ENCODE measurements around the gene EME2.
A peak's percentile ranks its signal among the peaks of the same experiment; 100 is the strongest.

Gene EME2

DNA sequence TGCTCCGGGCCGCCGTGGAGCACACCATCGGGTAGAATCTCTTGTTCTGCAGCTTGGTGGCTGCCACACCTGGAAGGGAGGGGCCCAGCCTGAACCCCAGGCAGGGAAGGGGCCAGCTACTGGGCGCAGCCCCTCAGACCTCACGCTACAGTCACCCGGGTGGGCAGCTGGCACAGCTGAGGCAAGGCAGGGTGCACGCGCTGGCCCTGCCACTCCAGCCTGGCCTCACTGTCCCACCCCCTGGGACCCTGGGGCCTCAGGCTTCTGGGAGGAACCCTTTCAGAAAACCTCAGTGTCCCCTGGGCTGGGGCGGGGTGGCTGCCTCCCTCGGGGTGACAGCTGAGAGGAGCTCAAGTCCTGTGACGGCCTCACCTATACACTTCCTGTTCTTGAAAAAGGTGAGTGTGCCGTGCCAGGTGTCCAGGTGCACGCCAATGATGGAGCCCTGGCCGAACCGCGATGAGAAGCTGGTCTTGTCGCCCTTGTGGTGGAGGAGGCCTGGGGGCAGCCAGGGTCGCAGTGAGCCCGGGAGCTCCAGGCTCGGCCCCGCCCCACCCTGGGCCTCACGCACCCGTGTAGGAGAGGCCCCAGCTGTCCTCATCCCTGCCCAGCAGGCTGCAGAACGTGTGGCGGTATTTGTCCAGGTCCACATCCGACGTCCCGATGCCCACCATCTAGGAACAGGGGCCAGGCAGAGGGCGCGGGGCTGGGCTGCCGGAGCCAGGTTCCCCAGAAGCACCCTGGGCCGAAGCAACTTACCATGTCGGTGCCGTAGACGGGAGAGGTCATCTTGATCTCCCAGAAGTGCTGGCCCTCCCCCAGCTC, 5.0 kb downstream of the EME2 start:
- no peak overlapping the region for H3K4me3 ChIP-seq (ENCODE audit: low read depth, low read length)

DNA sequence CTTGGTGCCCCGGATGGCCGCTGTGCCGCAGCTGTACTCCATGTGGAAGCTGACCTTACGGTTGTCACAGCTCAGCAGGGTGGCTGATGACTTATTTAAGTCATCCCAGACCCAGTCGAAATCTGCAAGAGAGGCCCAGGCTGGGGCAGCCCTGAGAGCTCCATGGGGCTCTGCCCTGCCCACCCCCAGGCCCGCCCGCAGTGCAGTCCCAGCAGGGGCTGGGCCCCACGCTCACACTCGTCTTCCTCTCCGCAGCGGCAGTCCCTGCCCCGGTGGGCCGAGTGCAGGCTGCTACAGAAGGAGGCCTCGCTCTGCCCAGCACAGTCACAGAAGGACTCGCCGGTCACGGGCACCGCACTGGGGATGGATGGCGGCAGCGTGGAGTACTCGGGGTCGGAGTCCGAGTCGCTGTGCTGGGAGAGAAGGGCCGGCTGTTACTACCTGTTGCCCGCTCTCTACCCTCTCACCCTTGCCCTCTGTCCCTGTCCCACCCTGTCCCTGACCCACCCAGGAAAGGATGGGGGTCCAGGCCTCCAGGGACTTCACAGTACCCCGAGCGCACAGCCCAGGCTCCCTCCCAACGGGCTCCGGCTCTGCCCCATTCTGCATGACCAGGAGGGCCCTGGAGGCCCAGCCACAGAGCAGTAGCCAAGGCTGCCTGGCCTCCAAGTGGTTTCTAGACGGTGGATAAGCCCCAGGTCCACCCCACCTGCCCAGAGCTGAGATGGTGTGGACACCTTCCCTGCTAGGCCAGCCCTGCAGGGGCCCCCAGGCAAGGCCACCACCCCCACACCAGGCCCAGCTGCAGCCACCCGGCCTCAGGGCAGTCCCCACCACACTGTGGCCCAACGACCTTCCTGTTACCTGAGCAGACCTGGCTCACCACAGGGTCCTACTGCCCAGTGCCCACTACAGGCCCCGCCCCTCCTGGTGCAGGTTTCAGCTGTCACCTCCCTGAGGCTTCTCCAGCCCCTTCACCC, 5.9 kb downstream of the EME2 start:
- H3K4me3 ChIP-seq (ENCODE audit: low read depth, low read length), result no peak overlapping the region

DNA sequence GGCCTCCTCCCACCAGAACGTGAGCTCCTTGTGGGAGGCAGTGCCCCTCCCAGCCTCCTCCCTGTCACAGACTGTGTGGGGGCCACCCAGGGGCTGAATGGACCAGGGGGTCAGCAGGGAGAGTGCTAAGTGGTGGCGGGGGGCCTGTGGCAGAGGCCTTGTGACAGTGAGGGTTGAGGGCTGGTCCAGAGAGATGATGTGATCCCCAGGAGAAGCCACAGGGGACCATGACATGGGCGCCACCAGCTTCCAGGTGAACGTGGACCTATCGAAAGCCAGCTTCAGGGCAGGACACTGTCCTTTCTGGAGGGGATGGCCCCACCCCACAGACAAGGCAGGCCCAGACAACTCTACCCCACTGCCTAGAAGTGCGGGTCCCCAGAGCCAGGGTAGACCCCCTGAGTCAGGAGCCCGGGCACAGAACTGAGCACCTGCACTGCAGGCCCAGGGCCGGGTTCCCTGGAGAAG, 6.7 kb downstream of the EME2 start:
- H3K4me3 ChIP-seq (ENCODE audit: low read depth, low read length), result no peak overlapping the region

DNA sequence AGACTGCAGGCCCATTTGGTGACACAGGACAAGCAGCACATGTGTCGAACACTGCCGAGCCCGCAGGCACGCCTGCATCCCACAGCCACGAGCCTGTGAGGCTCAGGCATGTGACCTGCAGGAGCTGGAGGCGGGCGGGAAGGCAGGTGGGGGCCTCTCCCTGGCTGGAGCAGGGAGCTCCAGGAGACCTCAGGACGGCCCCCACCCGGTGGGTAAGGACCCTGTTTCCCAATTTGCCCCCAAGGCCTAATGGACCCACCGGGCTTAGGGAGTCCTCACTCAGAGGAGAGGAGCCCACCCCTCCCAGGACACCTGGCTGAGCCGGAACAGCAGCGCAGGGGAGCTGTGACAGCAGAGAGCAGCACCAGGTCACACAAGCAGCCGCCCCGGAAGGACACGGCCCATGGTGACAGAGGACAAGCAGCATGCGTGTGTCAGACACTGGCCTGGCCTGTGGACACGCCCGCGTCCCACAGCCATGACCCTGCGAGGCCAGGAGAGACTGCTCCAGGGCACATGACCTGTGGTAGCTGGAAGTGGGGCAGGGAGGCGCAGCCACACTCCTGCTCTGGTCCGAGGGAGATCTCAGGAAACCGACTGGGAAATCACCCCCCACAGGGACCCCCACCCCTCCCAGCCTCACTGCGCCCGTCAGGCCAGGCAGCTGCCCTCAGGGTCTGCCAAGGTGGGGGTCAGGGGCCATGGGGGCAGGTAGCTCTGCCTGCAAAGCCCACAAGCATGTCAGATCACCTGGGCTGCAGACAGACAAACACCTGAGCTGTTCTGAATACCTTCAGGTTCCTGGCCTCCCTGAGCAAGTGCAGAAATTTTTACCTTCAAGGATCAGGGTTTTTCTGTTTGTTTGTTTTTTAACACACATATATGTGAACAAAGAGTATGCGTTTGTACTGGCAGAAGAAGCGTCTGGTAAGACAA, 7.4 kb downstream of the EME2 start:
- no peak overlapping the region for H3K4me3 ChIP-seq (ENCODE audit: low read depth, low read length)

DNA sequence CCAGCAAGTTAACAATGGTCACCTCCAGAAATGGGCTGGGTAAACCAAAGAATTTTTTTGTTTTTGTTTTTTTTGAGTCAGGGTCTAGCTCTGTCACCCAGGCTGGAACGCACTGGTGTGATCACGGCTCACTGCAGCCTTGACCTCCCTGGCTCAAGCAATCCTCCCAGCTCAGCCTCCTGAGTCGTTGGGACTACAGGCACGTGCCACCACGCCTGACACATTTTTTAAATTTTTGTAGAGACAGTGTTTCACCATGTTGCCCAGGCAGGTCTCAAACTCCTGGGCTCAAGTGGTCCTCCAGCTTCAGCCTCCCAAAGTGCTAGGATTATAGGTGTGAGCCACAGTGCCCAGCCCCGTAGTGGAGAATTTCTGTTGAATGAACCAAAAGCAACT, 8.1 kb downstream of the EME2 start:
- no peak overlapping the region for H3K4me3 ChIP-seq (ENCODE audit: low read depth, low read length)

DNA sequence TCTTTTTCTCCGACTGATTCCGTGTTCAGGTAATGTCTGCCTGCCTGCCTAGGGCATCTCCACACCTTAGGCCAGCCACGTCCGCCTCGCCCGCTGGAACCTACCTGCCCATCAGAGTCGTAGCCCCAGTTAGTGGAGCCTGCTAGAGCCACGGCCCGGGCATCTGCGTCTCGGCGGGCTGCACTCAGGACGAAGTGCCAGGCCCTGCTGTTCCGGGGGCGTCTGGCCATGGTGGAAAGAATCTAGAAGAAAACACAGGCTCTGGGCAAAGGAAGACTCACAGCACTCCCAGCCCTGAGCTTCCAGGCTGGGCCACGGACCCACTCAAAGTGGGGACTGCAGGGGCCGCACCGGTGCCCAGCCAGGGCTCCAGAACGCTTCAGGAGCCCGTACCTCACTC, 8.6 kb downstream of the EME2 start:
- peak overlapping the region; percentile 95 for H3K4me3 ChIP-seq (ENCODE audit: low read depth, low read length)

DNA sequence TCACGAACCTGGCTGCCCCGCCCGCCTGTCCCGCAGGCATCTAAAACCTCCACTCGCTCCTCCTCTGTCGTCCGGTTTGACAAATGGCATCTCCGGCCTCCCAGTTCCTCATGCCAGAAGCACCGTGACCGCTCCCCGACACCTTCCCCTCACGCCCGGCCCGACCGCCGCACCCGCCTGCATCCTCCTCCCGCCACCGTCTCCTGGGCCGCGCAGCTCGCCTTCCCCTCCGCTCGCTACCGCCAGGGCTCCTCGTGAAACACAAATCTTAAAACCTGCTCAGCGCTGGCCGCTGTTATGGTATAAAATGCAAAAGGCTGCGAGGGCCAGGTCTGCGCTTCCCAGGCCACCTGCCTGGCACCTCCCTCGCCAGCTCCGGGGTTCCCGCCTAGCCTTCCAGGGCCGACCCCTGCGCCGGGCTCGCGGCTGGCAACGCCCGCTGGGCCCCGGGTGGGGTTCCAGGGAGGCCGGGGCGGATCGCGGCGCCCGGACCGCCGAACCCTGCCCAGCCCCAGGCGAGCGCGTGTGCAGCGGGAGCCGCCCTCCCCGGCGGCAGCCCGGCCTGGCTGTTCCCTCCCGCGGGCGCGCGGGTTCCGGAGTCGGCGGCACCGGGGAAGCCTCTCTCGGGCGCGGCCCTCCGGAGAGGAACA, 9.3 kb downstream of the EME2 start:
- peak overlapping the region; percentile 95 for H3K4me3 ChIP-seq (ENCODE audit: low read depth, low read length)

DNA sequence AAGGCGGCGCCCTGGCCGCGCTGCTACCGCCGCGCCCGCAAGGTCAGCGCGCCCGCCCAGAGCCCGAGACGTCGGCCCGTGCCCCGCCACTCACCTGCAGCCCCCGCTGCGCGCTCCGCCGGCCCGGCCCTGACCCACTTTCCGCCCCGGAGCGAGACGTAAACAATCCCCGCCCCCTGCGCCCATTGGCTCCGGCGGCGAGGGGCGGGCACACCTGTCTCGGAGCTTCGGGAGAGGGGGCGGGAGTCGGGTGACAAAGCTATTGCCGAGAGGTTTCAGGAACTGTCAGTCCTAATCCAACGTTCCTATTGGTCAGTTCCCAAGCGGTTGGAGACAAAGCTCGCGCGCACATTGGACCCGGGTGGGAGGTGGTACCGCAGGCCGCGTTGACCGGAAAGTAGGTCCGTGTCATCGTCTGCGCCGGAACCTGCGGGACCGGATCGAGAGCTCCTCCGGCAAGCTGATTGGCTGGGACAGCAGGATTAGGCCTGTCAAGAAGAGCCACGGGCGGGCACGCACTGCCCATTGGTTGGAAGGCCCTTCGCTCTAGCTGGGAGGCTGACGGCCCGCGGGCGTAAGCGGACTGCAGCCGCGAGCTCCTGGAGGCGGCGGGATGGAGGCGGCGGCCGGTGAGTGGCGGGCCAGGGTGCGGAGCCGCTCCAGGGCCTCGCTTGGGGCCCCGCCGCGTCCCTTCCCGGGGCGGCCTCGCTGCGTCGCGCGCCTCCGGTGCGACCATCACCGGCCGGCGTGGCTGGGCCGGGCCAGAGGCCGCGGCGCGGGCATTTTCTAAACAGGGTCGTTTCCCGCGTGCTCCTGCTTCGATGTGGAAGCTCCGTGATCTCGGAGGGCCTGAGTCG, 10.0 kb downstream of the EME2 start, which contains the start of the genes NUBP2 and SPSB3:
NUBP2 (plus strand) TSS at position 553 of the 857 bp plus-strand sequence; CDS start at position 614, 61 bp downstream.
SPSB3 (minus strand) TSS at position 164 of the 857 bp plus-strand sequence. CDS start 1,088 bp downstream, outside the sequence.
- H3K4me3 ChIP-seq (ENCODE audit: low read depth, low read length), result peak within 1 kb of the TSS; percentile 95

DNA sequence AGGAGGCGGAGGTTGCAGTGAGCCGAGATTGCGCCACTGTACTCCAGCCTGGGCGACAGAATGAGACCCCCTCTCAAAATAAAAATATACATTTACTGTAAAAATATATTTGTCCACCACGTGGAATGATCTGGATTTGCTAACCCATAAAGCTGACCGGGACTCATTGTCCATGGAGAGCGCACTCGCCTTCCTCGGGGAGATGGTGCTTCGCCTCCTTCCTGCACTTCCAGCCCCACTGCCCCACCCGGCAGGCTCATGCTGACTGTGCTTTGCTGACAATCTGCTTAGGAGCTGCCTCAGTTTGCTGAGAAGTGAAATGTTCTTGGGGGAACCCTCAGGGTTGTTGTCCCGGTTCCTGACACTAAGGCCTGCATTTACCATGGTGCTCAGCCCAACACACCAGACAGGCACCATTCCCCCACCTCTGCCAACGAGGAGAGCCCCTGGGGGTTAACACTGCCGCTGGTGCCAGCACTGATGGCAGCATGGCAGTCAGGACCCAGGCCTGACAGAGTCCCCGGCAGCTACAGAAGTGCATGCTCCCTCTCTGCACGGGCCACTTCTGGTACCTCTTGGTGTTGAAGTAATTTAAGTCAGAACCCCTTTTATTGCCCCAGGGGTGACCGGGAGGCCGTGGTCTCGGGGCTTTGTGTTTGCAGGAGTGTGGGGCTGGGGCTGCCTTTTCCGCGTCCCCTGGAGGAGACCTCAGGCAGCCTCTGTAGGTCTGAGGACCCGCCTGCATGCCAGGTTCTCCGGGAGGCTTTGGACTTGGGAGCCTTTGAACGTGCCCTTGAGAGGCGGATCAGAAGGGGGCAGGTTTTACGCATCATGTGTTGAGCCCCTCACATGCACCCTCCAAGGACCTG, 12.6 kb downstream of the EME2 start:
- H3K4me3 ChIP-seq (ENCODE audit: low read depth, low read length), result no peak overlapping the region

DNA sequence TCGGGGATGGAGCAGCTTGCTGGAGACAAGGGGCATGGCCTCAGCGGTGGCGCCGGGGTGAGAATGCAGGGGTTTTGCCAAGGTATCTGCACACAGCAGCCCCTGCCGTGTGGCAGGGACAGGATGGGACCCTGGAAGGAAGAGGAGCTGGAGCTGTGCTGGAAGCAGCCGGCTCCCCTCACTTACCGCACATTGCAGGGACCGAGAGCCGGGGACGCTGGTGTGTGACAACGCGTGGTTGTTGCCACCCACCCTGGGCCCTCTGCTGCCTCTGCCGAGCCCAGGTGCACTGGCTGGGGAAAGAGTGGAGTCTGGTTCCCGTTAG, 13.2 kb downstream of the EME2 start:
- no peak overlapping the region for H3K4me3 ChIP-seq (ENCODE audit: low read depth, low read length)

DNA sequence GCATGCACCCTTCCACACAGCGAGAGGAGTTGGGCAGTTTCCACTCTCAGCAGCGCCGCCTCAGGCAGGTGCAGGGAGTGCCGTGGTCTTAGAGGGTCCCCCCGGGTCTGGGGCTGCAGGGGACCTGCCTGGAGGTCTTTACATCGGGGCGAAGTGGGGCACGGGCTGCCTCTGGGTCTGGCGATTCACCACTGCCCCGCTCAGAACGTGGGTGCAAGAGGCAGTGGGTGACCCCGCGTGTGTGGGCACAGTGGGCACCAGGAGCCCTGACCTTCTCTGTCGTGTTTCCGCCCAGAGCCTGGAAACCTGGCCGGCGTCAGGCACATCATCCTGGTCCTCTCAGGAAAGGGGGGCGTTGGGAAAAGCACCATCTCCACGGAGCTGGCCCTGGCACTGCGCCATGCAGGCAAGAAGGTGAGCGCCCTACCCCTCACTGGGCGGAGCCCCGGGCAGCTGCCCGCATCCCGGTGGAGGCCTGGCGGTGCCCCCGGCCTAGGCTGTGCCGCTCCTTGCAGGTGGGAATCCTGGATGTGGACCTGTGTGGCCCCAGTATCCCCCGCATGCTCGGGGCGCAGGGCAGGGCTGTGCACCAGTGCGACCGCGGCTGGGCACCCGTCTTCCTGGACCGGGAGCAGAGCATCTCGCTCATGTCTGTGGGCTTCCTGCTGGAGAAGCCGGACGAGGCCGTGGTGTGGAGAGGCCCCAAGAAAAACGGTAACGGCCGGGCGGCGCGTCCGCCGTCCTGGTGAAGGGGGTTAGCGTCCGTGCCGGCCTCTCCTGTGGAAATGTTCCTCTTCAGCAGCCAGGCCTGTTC, 13.8 kb downstream of the EME2 start:
- no peak overlapping the region for H3K4me3 ChIP-seq (ENCODE audit: low read depth, low read length)

DNA sequence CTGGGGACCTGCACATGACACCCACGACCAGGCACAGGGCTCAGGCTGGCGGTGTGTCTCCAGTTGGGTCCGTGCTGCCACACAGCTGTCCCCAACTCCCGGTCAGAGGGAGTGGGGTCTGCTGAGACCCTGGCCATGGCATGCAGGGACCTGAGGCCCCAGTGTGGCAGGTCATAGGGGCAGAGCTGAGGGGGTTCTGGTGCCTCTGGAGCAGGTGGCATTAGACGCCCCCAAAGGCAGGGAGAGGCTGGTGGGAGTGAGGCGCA, 14.4 kb downstream of the EME2 start:
- H3K4me3 ChIP-seq (ENCODE audit: low read depth, low read length), result no peak overlapping the region

DNA sequence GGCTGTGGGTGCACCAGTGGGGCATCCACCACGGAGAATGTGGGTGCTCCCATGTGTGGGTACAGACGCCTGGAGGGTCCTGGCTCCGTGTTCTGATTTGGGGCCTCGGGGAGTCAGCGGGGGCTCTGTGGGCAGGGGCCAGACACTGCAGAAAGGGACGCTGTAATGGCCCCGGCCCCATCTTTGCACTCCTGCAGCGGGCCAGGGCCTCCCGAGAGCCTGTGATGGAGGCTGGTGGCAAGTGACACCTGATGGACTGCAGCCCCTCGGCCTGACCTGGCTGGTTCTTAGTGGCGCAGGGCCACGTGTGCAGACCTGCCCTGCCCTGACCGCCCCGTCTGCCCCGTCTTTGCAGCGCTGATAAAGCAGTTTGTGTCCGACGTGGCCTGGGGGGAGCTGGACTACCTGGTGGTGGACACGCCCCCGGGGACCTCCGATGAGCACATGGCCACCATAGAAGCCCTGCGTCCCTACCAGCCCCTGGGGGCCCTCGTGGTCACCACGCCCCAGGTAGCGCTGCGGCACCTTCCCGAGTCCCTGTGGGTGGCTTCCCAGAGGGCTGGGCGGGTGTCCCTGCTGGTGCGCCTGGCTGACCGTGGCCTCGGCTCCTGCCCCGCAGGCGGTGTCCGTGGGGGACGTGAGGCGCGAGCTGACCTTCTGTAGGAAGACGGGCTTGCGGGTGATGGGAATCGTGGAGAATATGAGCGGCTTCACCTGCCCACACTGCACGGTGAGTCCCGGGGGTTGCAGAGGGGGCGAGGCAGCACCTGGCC, 14.9 kb downstream of the EME2 start:
- no peak overlapping the region for H3K4me3 ChIP-seq (ENCODE audit: low read depth, low read length)

DNA sequence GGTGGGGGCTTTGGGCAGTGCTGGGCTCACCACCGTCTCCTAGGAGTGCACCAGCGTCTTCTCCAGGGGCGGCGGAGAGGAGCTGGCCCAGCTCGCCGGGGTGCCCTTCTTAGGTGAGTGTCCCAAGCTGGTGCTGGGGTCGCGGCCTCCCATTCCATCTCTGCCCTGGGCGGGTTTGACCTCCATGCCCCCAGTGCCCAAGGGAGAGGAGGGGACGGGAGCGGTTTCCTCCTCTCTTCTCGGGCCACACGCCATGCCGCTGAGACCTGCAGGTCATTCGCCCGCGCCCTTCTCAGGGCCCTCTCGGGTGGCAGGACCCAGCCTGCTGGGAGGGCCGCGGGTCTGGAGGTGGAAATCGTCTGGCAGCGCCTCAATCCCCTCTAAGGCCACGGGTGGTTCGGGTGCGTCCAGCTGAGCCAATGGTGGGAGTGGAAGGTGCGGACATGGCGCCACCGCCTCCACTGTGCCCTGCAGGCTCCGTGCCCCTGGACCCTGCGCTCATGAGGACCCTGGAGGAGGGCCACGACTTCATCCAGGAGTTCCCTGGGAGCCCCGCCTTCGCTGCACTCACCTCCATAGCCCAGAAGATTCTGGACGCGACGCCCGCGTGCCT, 15.6 kb downstream of the EME2 start:
- H3K4me3 ChIP-seq (ENCODE audit: low read depth, low read length), result no peak overlapping the region

DNA sequence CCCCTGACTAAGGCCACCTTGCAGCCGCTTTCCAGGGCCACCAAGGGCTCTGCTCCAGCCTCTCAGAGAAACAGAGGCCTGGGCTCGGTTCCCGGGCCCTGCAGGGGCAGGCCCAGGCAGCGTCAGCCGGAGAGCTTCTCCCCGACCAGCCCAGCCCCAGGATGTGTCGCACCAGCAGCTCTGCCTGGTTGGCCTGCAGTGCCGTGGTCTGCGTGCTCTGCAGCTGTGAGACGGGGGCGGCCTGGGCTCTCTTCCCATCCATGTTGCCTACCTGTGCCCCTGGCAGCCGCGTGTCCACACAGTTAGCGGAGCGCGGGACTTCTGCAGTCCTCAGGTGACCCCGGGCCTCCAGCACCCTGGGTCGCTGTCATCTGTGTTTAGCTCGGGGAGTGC, 16.1 kb downstream of the EME2 start:
- no peak overlapping the region for H3K4me3 ChIP-seq (ENCODE audit: low read depth, low read length)

DNA sequence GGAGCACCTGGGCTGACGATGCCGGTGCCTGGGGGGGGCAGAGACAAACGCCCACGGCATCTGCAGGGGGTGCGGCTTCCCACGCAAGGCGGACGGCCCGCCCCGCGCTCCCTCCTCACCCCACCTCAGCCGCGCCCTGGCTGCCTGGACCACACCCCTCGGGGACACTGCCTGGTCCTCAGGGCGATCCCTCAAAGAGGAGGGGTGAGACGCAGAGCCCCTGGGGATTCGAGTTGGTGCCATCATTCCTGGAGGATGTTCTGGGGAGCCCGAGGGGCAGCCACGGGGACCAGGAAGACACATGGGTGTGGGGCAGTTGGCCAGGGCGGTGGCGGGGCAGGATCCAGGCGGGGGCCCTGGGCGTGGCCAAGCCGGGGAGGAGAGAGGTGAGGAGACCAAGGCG, 17.0 kb downstream of the EME2 start:
- H3K4me3 ChIP-seq (ENCODE audit: low read depth, low read length), result no peak overlapping the region

DNA sequence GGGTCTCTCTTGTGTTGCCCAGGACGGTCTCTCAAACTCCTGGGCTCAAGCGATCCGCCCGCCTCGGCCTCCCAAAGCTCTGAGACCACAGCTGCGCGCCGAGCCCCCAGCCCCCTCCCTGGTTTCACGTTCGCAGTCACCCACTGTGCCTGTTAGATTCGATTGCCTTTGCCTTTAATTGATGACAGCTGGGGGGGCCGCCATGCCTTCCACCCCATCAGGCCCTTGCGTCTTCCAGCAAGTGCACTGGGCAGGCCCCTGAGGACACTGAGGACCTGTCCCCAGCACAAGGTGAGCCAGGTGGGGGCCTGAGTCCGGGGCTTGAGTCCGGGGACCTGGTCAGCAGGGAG, 17.6 kb downstream of the EME2 start:
- no peak overlapping the region for H3K4me3 ChIP-seq (ENCODE audit: low read depth, low read length)
